ENCODE results near the gene SLC35F3.

Gene SLC35F3

GRCh38 chr1:233897325-233898162 is 6.9 kb upstream of the SLC35F3 start:
- no peak for TF ChIP-seq CTCF (IDR thresholded peaks at IDR 0.05; ENCODE audit: low read depth, low read length)
- DNase-seq (ENCODE audit: extremely low read depth, low read depth) = no peak

GRCh38 chr1:233901495-233901894 is 3.0 kb upstream of the SLC35F3 start:
- TF ChIP-seq CTCF (IDR thresholded peaks at IDR 0.05; ENCODE audit: low read depth, low read length) = no peak

GRCh38 chr1:233905416-233906051 is 1.1 kb downstream of the SLC35F3 start:
- no peak for TF ChIP-seq CTCF (IDR thresholded peaks at IDR 0.05; ENCODE audit: low read depth, low read length)
- no peak for DNase-seq (ENCODE audit: extremely low read depth, low read depth)

More at GRCh38 chr1:233901495-233901894, 3.0 kb upstream of the SLC35F3 start:
- no peak for DNase-seq (ENCODE audit: extremely low read depth, low read depth)

- no peak for DNase-seq (ENCODE audit: extremely low read depth, low read depth)
- no peak for TF ChIP-seq CTCF (IDR thresholded peaks at IDR 0.05; ENCODE audit: low read depth, low read length)
Observed at GRCh38 chr1:233907151-233907550, 2.7 kb downstream of the SLC35F3 start.

- DNase-seq (ENCODE audit: extremely low read depth, low read depth) = no peak
- TF ChIP-seq CTCF (IDR thresholded peaks at IDR 0.05; ENCODE audit: low read depth, low read length) = no peak
Observed at GRCh38 chr1:233908092-233908491, 3.6 kb downstream of the SLC35F3 start.

- DNase-seq (ENCODE audit: extremely low read depth, low read depth) = no peak
- TF ChIP-seq CTCF (IDR thresholded peaks at IDR 0.05; ENCODE audit: low read depth, low read length) = no peak
Observed at GRCh38 chr1:233909195-233909594, 4.7 kb downstream of the SLC35F3 start.

- no peak for TF ChIP-seq CTCF (IDR thresholded peaks at IDR 0.05; ENCODE audit: low read depth, low read length)
- DNase-seq (ENCODE audit: extremely low read depth, low read depth) = no peak
Observed at GRCh38 chr1:233912447-233912846, 8.0 kb downstream of the SLC35F3 start.
